GM18507 (cell line): Measurements from ENCODE around the gene GAB1.

Experiments used
- DNase-seq: peaks from one replicate; pipeline ENCODE4 v3.0.0; 2011; ENCODE audit warnings: low read depth; ENCODE audit not compliant: insufficient read length; ENCODE audit errors: extremely low spot score
- FAIRE-seq: peaks from 2 replicates; lab custom pipeline; 2011; peaks lifted over from hg19 to GRCh38; lab: Jason Lieb, UNC

GAB1 gene

GRCh38 chr4:143336781-143337599 is at the start of gene GAB1:
TSS of gene GAB1 (plus strand) at chr4:143336876. CDS start at chr4:143337189, 313 bp downstream.
- FAIRE-seq = peak; percentile 74

GRCh38 chr4:143287572-143287923 is 49.1 kb upstream of the GAB1 start:
- FAIRE-seq (no peak), DNase-seq (no peak)

More at GRCh38 chr4:143336781-143337599, at the start of gene GAB1:
- DNase-seq = peak; percentile 52

GRCh38 chr4:143288171-143288570 is 48.5 kb upstream of the GAB1 start:
- no peak for FAIRE-seq
- no peak for DNase-seq

- FAIRE-seq (no peak), DNase-seq (no peak)
Observed at GRCh38 chr4:143289370-143289769, 47.3 kb upstream of the GAB1 start.

- DNase-seq (no peak), FAIRE-seq (no peak)
Observed at GRCh38 chr4:143291314-143291713, 45.4 kb upstream of the GAB1 start.

- DNase-seq (no peak), FAIRE-seq (no peak)
Observed at GRCh38 chr4:143292858-143293257, 43.8 kb upstream of the GAB1 start.

- DNase-seq = no peak
- FAIRE-seq = no peak
Observed at GRCh38 chr4:143294310-143294709, 42.4 kb upstream of the GAB1 start.

- FAIRE-seq (no peak), DNase-seq (no peak)
Observed at GRCh38 chr4:143294710-143295275, 41.9 kb upstream of the GAB1 start.

- DNase-seq = no peak
- FAIRE-seq = no peak
Observed at GRCh38 chr4:143296397-143297067, 40.1 kb upstream of the GAB1 start.

- DNase-seq (no peak), FAIRE-seq (no peak)
Observed at GRCh38 chr4:143300860-143301259, 35.8 kb upstream of the GAB1 start.

GRCh38 chr4:143302536-143302935 is 34.1 kb upstream of the GAB1 start:
- FAIRE-seq = no peak

GRCh38 chr4:143306788-143307187 is 29.9 kb upstream of the GAB1 start:
- no peak for DNase-seq
- no peak for FAIRE-seq

More at GRCh38 chr4:143302536-143302935, 34.1 kb upstream of the GAB1 start:
- no peak for DNase-seq

- no peak for FAIRE-seq
- DNase-seq = no peak
Observed at GRCh38 chr4:143307531-143307930, 29.1 kb upstream of the GAB1 start.

- DNase-seq = no peak
- FAIRE-seq = no peak
Observed at GRCh38 chr4:143308377-143308776, 28.3 kb upstream of the GAB1 start.

- DNase-seq (no peak), FAIRE-seq (no peak)
Observed at GRCh38 chr4:143311924-143312323, 24.8 kb upstream of the GAB1 start.

GRCh38 chr4:143313521-143313920 is 23.2 kb upstream of the GAB1 start:
- DNase-seq = no peak
- no peak for FAIRE-seq

- DNase-seq (no peak), FAIRE-seq (no peak)
Observed at GRCh38 chr4:143313996-143314395, 22.7 kb upstream of the GAB1 start.

- DNase-seq (no peak), FAIRE-seq (no peak)
Observed at GRCh38 chr4:143320113-143320512, 16.6 kb upstream of the GAB1 start.

- FAIRE-seq (no peak), DNase-seq (no peak)
Observed at GRCh38 chr4:143326735-143327134, 9.9 kb upstream of the GAB1 start.

GRCh38 chr4:143329985-143330384 is 6.7 kb upstream of the GAB1 start:
- FAIRE-seq (no peak), DNase-seq (no peak)
